ENCODE results near the gene PHLDA3.

GRCh38 chr1:201445310-201445709 lies 23.7 kb downstream of the PHLDA3 start:
- TF ChIP-seq CTCF (IDR thresholded peaks at IDR 0.05) = no peak
- TF ChIP-seq POLR2A (IDR thresholded peaks at IDR 0.05) = no peak
